H1 (cell line): ENCODE measurements around the gene PEX1. TPM values are rescaled to one million over a fixed set of nuclear protein-coding genes. Genes with fewer than 3 reads are reported as not detected.

ENCODE experiments used
- CTCF ChIA-PET: fragments of 300-600 bp; sonication (Branson Sonifier 250); formaldehyde crosslinking; loops from one replicate; lab custom pipeline; 2021; ENCODE audit not compliant: partially characterized antibody; lab: Charles Lee
- POLR2A ChIA-PET: fragments of 300-600 bp; sonication (Branson Sonifier 250); formaldehyde crosslinking; loops from one replicate; lab custom pipeline; 2021; ENCODE audit warnings: inconsistent platforms; ENCODE audit not compliant: partially characterized antibody; lab: Charles Lee
- DNase-seq, 2 experiments: peaks; one replicate each; pipeline versions ENCODE4 v3.0.0 to v3.0.0-alpha.2; 2010 to 2022; ENCODE audit warnings: low spot score in 2 of 2, low read depth in 1 of 2, mixed read lengths in 1 of 2
- FAIRE-seq: peaks from 2 replicates; lab custom pipeline; 2011; peaks lifted over from hg19 to GRCh38; lab: Jason Lieb, UNC
- H2AFZ ChIP-seq: 2 replicates; pipeline ENCODE4 v1.8.1; 2012; ENCODE audit warnings: low read length, inconsistent platforms
- H2AK5ac ChIP-seq: 2 replicates; pipeline ENCODE4 v1.6.1; 2013; ENCODE audit warnings: low read depth, low read length
- H2BK120ac ChIP-seq: replicated peaks from 2 replicates; pipeline ENCODE3; 2013; ENCODE audit warnings: low read depth, low read length, inconsistent platforms
- H2BK12ac ChIP-seq: 2 replicates; pipeline ENCODE4 v1.6.1; 2013; ENCODE audit warnings: low read depth, low read length
- H2BK15ac ChIP-seq: 2 replicates; pipeline ENCODE4 v1.6.1; 2013; ENCODE audit warnings: low read length
- H2BK20ac ChIP-seq: 2 replicates; pipeline ENCODE4 v1.6.1; 2013; ENCODE audit warnings: low read length
- H2BK5ac ChIP-seq: 2 replicates; pipeline ENCODE4 v1.6.1; 2013; ENCODE audit warnings: low read depth, low read length
- H3K14ac ChIP-seq: 2 replicates; pipeline ENCODE4 v1.6.1; 2013; ENCODE audit warnings: inconsistent platforms; ENCODE audit not compliant: insufficient read length
- H3K18ac ChIP-seq: 2 replicates; pipeline ENCODE4 v1.6.1; 2013; ENCODE audit warnings: low read length; ENCODE audit errors: extremely low read depth
- H3K23ac ChIP-seq: 2 replicates; pipeline ENCODE4 v1.6.1; 2013; ENCODE audit warnings: inconsistent platforms; ENCODE audit not compliant: insufficient read length
- H3K23me2 ChIP-seq: 2 replicates; pipeline ENCODE4 v1.6.1; 2013; ENCODE audit warnings: low read depth, low read length
- H3K27ac ChIP-seq: 2 replicates; pipeline ENCODE4 v1.6.1; 2011; ENCODE audit warnings: low read depth, low read length, inconsistent platforms
- H3K27me3 ChIP-seq, 4 experiments: replicated peaks in 1 of 4; 1 replicate in 1 of 4; 2 replicates in 3 of 4; pipeline versions ENCODE4 v1.6.1 to v1.8.1; 2011 to 2013; ENCODE audit warnings: low read length in 3 of 4, mild to moderate bottlenecking in 3 of 4, inconsistent platforms in 2 of 4, mixed read lengths in 2 of 4, moderate library complexity in 1 of 4; ENCODE audit not compliant: control insufficient read depth in 3 of 4, insufficient read depth in 3 of 4; ENCODE audit errors: extremely low read depth in 1 of 4
- H3K36me3 ChIP-seq, 4 experiments: 2 replicates each; pipeline versions ENCODE4 v1.6.1 to v1.8.1; 2011 to 2013; ENCODE audit warnings: mild to moderate bottlenecking in 4 of 4, low read length in 3 of 4, moderate library complexity in 2 of 4, control low read depth in 1 of 4, inconsistent platforms in 1 of 4; ENCODE audit not compliant: insufficient read depth in 4 of 4, control insufficient read depth in 2 of 4
- H3K4ac ChIP-seq: replicated peaks from 2 replicates; pipeline ENCODE3; 2013; ENCODE audit warnings: low read length, low read depth, mixed read lengths, inconsistent platforms; ENCODE audit not compliant: insufficient read length
- H3K4me1 ChIP-seq, 4 experiments: replicated peaks in 1 of 4; 1 replicate in 1 of 4; 2 replicates in 3 of 4; pipeline versions ENCODE4 v1.6.1 to v1.8.1; 2011 to 2013; ENCODE audit warnings: low read length in 3 of 4, inconsistent platforms in 2 of 4, mixed read lengths in 1 of 4; ENCODE audit not compliant: insufficient read depth in 4 of 4, control insufficient read depth in 3 of 4
- H3K4me2 ChIP-seq, 2 experiments: 2 replicates each; pipeline versions ENCODE4 v1.6.1 to v1.8.1; 2011 to 2013; ENCODE audit warnings: low read depth in 2 of 2, low read length in 2 of 2, control low read depth in 1 of 2, inconsistent platforms in 1 of 2, mild to moderate bottlenecking in 1 of 2; ENCODE audit not compliant: insufficient read depth in 1 of 2
- H3K4me3 ChIP-seq, 4 experiments: fragments of 200-600, 300-600 bp in 1 of 4; sonication (generic), shearing (Covaris generic), sonication (Bioruptor Twin) in 1 of 4; 2 replicates each; pipeline versions ENCODE4 v1.5.1 to v1.8.1; 2011 to 2016; ENCODE audit warnings: low read length in 4 of 4, low read depth in 3 of 4, control low read depth in 2 of 4, inconsistent platforms in 2 of 4, mild to moderate bottlenecking in 2 of 4, mixed read lengths in 1 of 4, moderate library complexity in 1 of 4; ENCODE audit not compliant: insufficient read depth in 2 of 4; ENCODE audit errors: extremely low read depth in 1 of 4
- H3K56ac ChIP-seq: replicated peaks from 2 replicates; pipeline ENCODE3; 2013; ENCODE audit warnings: low read depth, mild to moderate bottlenecking, mixed read lengths, low read length, inconsistent platforms; ENCODE audit not compliant: insufficient read length
- H3K79me1 ChIP-seq: 2 replicates; pipeline ENCODE4 v1.6.1; 2013; ENCODE audit warnings: low read depth, low read length, control low read depth
- H3K79me2 ChIP-seq, 2 experiments: 2 replicates each; pipeline versions ENCODE4 v1.6.1 to v1.8.1; 2012 to 2013; ENCODE audit warnings: low read length in 2 of 2, mild to moderate bottlenecking in 2 of 2, inconsistent platforms in 1 of 2; ENCODE audit not compliant: insufficient read depth in 2 of 2, control insufficient read depth in 1 of 2
- H3K9ac ChIP-seq, 4 experiments: replicated peaks in 1 of 4; 1 replicate in 1 of 4; 2 replicates in 3 of 4; pipeline versions ENCODE4 v1.6.1 to v1.8.1; 2011 to 2013; ENCODE audit warnings: low read depth in 3 of 4, low read length in 3 of 4, control low read depth in 2 of 4, mild to moderate bottlenecking in 2 of 4, moderate library complexity in 2 of 4, inconsistent platforms in 1 of 4; ENCODE audit errors: extremely low read depth in 1 of 4
- H3K9me3 ChIP-seq, 2 experiments: 2 replicates each; pipeline versions ENCODE4 v1.6.1 to v1.8.1; 2012 to 2013; ENCODE audit warnings: mild to moderate bottlenecking in 2 of 2, moderate library complexity in 2 of 2, control low read depth in 1 of 2, inconsistent platforms in 1 of 2, low read depth in 1 of 2, low read length in 1 of 2, mixed read lengths in 1 of 2; ENCODE audit not compliant: insufficient read depth in 2 of 2
- H4K20me1 ChIP-seq, 2 experiments: replicated peaks in 1 of 2; 2 replicates each; pipeline versions ENCODE3 to v1.8.1; 2011 to 2013; ENCODE audit warnings: inconsistent platforms in 2 of 2, low read length in 2 of 2, mild to moderate bottlenecking in 1 of 2; ENCODE audit not compliant: insufficient read depth in 2 of 2, control insufficient read depth in 1 of 2
- H4K5ac ChIP-seq: 2 replicates; pipeline ENCODE4 v1.6.1; 2013; ENCODE audit warnings: low read length, low read depth, mixed read lengths, inconsistent platforms; ENCODE audit not compliant: insufficient read length
- H4K8ac ChIP-seq: 2 replicates; pipeline ENCODE4 v1.8.0; 2013; ENCODE audit warnings: mild to moderate bottlenecking, moderate library complexity, low read length, inconsistent platforms; ENCODE audit not compliant: insufficient read depth; ENCODE audit errors: extremely low read depth
- H4K91ac ChIP-seq: replicated peaks from 2 replicates; pipeline ENCODE3; 2013; ENCODE audit warnings: low read length, mixed read lengths, inconsistent platforms; ENCODE audit not compliant: insufficient read length
- HDAC6 ChIP-seq: IDR thresholded peaks from one replicate; pipeline ENCODE4 v1.7.1; 2012; ENCODE audit warnings: low read depth, mild to moderate bottlenecking, inconsistent platforms, low read length, moderate library complexity
- RBBP5 ChIP-seq: IDR thresholded peaks from 2 replicates; pipeline ENCODE4 v1.7.1; 2012; ENCODE audit warnings: low read depth, mild to moderate bottlenecking, inconsistent platforms, low read length, moderate library complexity, borderline replicate concordance
- RNF2 ChIP-seq: fragments of 200-900, 300-1000 bp; sonication (generic); IDR thresholded peaks from 2 replicates; pipeline ENCODE4 v1.7.1; 2016; ENCODE audit warnings: borderline replicate concordance, low read depth, mild to moderate bottlenecking, antibody characterized with exemption, low read length; ENCODE audit not compliant: poor library complexity, severe bottlenecking; ENCODE audit errors: missing control alignments
- WGBS, 2 experiments: shearing (Covaris generic) in 1 of 2; methylation state at CpG; one replicate each; pipeline versions ENCODE4 v1.1.6 to v1.1.7; 2013 to 2015; ENCODE audit warnings: low lambda C conversion rate in 2 of 2, mixed read lengths in 2 of 2, inconsistent platforms in 1 of 2, low coverage in 1 of 2, missing lambda C conversion rate in 1 of 2; ENCODE audit not compliant: insufficient replicate concordance in 2 of 2, insufficient coverage in 1 of 2, insufficient read length in 1 of 2; ENCODE audit errors: extremely low coverage in 1 of 2, missing lambda C conversion rate in 1 of 2; 5-methylcytosine and 5-hydroxymethylcytosine counted together
- polyA plus RNA-seq, 7 experiments: library from polyadenylated mRNA; depleted of rRNA in 3 of 7; stranded (reverse) in 5 of 7; unstranded in 2 of 7; fragments of >200 nt in 5 of 7; fragments of 200-250 nt in 2 of 7; gene quantifications; 1 replicate in 5 of 7; 2 replicates in 1 of 7; 4 replicates in 1 of 7; pipeline versions ENCODE4 v1.2.1 to v1.2.3, GENCODE V29; 2011 to 2013; ENCODE audit warnings: missing spikeins in 2 of 7, mixed read lengths in 2 of 7
- total RNA-seq: library from RNA; stranded (reverse); fragmentation: NEBNext Ultra II Directional; extraction: Animal tissue kit (Norgen Biotek cat#: 25700); gene quantifications from 2 replicates; pipeline ENCODE4 v1.2.1, GENCODE V29; 2021

The PEX1 gene
- total and polyA plus RNA-seq, 2 of the 8 experiments (the other 6 are each of a cell fraction or from before 2014, with no cell fraction given) = 16.4 to 23.9 TPM

GRCh38 chr7:92523110-92523509 is 5.2 kb downstream of the PEX1 start:
- H3K4me3 ChIP-seq = no peak overlapping the region
- no peak for TF ChIP-seq RNF2
- no peak for TF ChIP-seq HDAC6
- no peak for TF ChIP-seq RBBP5
- TF ChIP-seq, all 59 proteins: peak for 0
- no peak overlapping the region for H3K4me2 ChIP-seq
- H3K4me1 ChIP-seq = peaks cover 0 to 4% (median 1%) of the 10 kb centered on the region in 4 experiments; a peak in 2 of 7 replicates
- H2AFZ ChIP-seq = no peak overlapping the region
- FAIRE-seq (no peak), DNase-seq (no peak)
- H3K27ac ChIP-seq = no peak overlapping the region
- WGBS, 2 experiments = 81% methylated on average over 2 of the region's 2 CpGs; no CpG with 5 or more reads in 1 of the 2 experiments
- H4K8ac ChIP-seq = no peak overlapping the region
- no peak overlapping the region for H3K9ac ChIP-seq
- H4K5ac ChIP-seq = no peak overlapping the region
- H4K91ac ChIP-seq = no peak overlapping the region
- H3K36me3 ChIP-seq = peaks cover 0 to 4% (median 1%) of the 10 kb centered on the region in 4 experiments; a peak in 2 of 8 replicates
- peaks cover 8% of the 10 kb centered on the region for H3K23me2 ChIP-seq
- H2BK20ac ChIP-seq = no peak overlapping the region
- no peak overlapping the region for H2AK5ac ChIP-seq
- H2BK120ac ChIP-seq = no peak overlapping the region
- H2BK12ac ChIP-seq = no peak overlapping the region
- ChIA-PET POLR2A (no interaction called here), CTCF (interaction anchor here (1.0 kb wide), 1 partner anchor 81 kb away, joined by 3 read pairs; no protein-coding TSS in a partner anchor)
- H3K56ac ChIP-seq = no peak overlapping the region
- no peak overlapping the region for H3K4ac ChIP-seq
- no peaks in the 10 kb centered on the region for H3K27me3 ChIP-seq
- H3K79me2 ChIP-seq = peaks cover 0 to 31% of the 10 kb centered on the region in 2 experiments; a peak in 3 of 4 replicates
- 0 out of 2 replicates have a peak, but pooled peaks cover 2% of the 10 kb centered on the region for H3K79me1 ChIP-seq
- no peak overlapping the region for H2BK5ac ChIP-seq
- no peak overlapping the region for H3K18ac ChIP-seq
- no peaks in the 10 kb centered on the region for H3K9me3 ChIP-seq
- H2BK15ac ChIP-seq = no peak overlapping the region
- no peaks in the 10 kb centered on the region for H4K20me1 ChIP-seq
- H3K23ac ChIP-seq = no peak overlapping the region
- no peak overlapping the region for H3K14ac ChIP-seq
